Activated CD4-positive, alpha-beta T cell treated with anti-CD3 and anti-CD28 coated beads, Interleukin-2, amount 50 U/mL, for 24 hours (primary cell): ENCODE data around the gene MLST8.

Experiments
- DNase-seq, 2 donors: peaks; one replicate each; pipeline ENCODE4 v3.0.0-alpha.2; 2020; ENCODE audit warnings: low read depth in 1 of 2, low spot score in 1 of 2

MLST8 gene

GRCh38 chr16:2205104-2205966 is at the start of gene MLST8:
Gene MLST8 (plus strand): TSS chr16:2205454. CDS start chr16:2206086, 632 bp downstream.
- DNase-seq = peak; percentile 81 to 82

- DNase-seq = no peak
Observed at GRCh38 chr16:2155977-2156848, 49.0 kb upstream of the MLST8 start.

GRCh38 chr16:2156849-2157224 is 48.4 kb upstream of the MLST8 start:
- DNase-seq = no peak

- no peak for DNase-seq
Observed at GRCh38 chr16:2157480-2158261, 47.6 kb upstream of the MLST8 start.

- no peak for DNase-seq
Observed at GRCh38 chr16:2158262-2158638, 47.0 kb upstream of the MLST8 start.

GRCh38 chr16:2159175-2159838 is 45.9 kb upstream of the MLST8 start:
- no peak for DNase-seq

GRCh38 chr16:2160915-2161551 is 44.2 kb upstream of the MLST8 start:
- no peak for DNase-seq

- no peak for DNase-seq
Observed at GRCh38 chr16:2161911-2162310, 43.3 kb upstream of the MLST8 start.

GRCh38 chr16:2162676-2163118 is 42.6 kb upstream of the MLST8 start:
- no peak for DNase-seq

GRCh38 chr16:2163211-2163881 is 41.9 kb upstream of the MLST8 start:
- no peak for DNase-seq

GRCh38 chr16:2165861-2166260 is 39.4 kb upstream of the MLST8 start:
- no peak for DNase-seq

- DNase-seq = no peak
Observed at GRCh38 chr16:2166263-2167067, 38.8 kb upstream of the MLST8 start.

GRCh38 chr16:2167068-2167638 is 38.1 kb upstream of the MLST8 start:
- no peak for DNase-seq

GRCh38 chr16:2170080-2170479 is 35.2 kb upstream of the MLST8 start:
- DNase-seq = no peak

GRCh38 chr16:2170587-2171435 is 34.4 kb upstream of the MLST8 start:
- no peak for DNase-seq

GRCh38 chr16:2171601-2172178 is 33.6 kb upstream of the MLST8 start:
- no peak for DNase-seq

GRCh38 chr16:2172688-2173335 is 32.4 kb upstream of the MLST8 start:
- DNase-seq = no peak
